Neuronal stem cell (in vitro differentiated cells): ENCODE data around the gene GALT.
"Not testable (repeated sequence)": the region's sequence is repeated elsewhere in the genome, so short reads cannot be mapped to it uniquely, and the experiment has no call there.

ENCODE experiments used
- DNase-seq: peaks from one replicate; pipeline ENCODE4 v3.0.0-alpha.2; 2013; ENCODE audit warnings: low spot score
- H2AFZ ChIP-seq: one replicate; pipeline ENCODE4 v1.6.1; 2013; ENCODE audit warnings: mild to moderate bottlenecking, low read length, inconsistent platforms
- H2AK5ac ChIP-seq: 2 replicates; pipeline ENCODE4 v1.6.1; 2013; ENCODE audit warnings: low read depth, mild to moderate bottlenecking, inconsistent platforms, low read length, moderate library complexity, mixed read lengths
- H2BK120ac ChIP-seq: 2 replicates; pipeline ENCODE4 v1.6.1; 2013; ENCODE audit warnings: low read depth, mild to moderate bottlenecking, inconsistent platforms, low read length, moderate library complexity, mixed read lengths
- H2BK12ac ChIP-seq: one replicate; pipeline ENCODE4 v1.6.1; 2013; ENCODE audit warnings: low read length, inconsistent platforms
- H2BK15ac ChIP-seq: 2 replicates; pipeline ENCODE4 v1.6.1; 2013; ENCODE audit warnings: mild to moderate bottlenecking, low read length, inconsistent platforms, mixed read lengths
- H2BK5ac ChIP-seq: one replicate; pipeline ENCODE4 v1.6.1; 2013; ENCODE audit warnings: inconsistent platforms, mild to moderate bottlenecking, low read length, moderate library complexity
- H3K14ac ChIP-seq: one replicate; pipeline ENCODE4 v1.6.1; 2013; ENCODE audit warnings: low read length, inconsistent platforms
- H3K18ac ChIP-seq: 2 replicates; pipeline ENCODE4 v1.6.1; 2013; ENCODE audit warnings: low read length, inconsistent platforms
- H3K23ac ChIP-seq: 2 replicates; pipeline ENCODE4 v1.6.1; 2013; ENCODE audit warnings: low read depth, mild to moderate bottlenecking, mixed read lengths, low read length, inconsistent platforms; ENCODE audit not compliant: poor library complexity
- H3K27ac ChIP-seq: replicated peaks from 3 replicates; pipeline ENCODE4 v1.5.1; 2013; ENCODE audit warnings: low read length, inconsistent platforms
- H3K27me3 ChIP-seq, 3 experiments: 2 replicates each; pipeline ENCODE4 v1.6.1; 2013; ENCODE audit warnings: low read length in 3 of 3, mild to moderate bottlenecking in 2 of 3, inconsistent platforms in 1 of 3, low read depth in 1 of 3, mixed read lengths in 1 of 3, moderate library complexity in 1 of 3; ENCODE audit not compliant: control insufficient read depth in 3 of 3, insufficient read depth in 3 of 3
- H3K36me3 ChIP-seq, 2 donors: replicated peaks in 1 of 2; 2 replicates each; pipeline ENCODE4 v1.6.1; 2013; ENCODE audit warnings: low read length in 2 of 2; ENCODE audit not compliant: control insufficient read depth in 2 of 2, insufficient read depth in 2 of 2
- H3K4ac ChIP-seq: 2 replicates; pipeline ENCODE4 v1.6.1; 2013; ENCODE audit warnings: inconsistent platforms, mild to moderate bottlenecking, low read length, moderate library complexity
- H3K4me1 ChIP-seq, 2 donors: 1 replicate in 1 of 2; 2 replicates in 1 of 2; pipeline ENCODE4 v1.6.1; 2013; ENCODE audit warnings: low read length in 2 of 2, low read depth in 1 of 2; ENCODE audit not compliant: control insufficient read depth in 2 of 2, insufficient read depth in 1 of 2
- H3K4me2 ChIP-seq: one replicate; pipeline ENCODE4 v1.6.1; 2013; ENCODE audit warnings: mild to moderate bottlenecking, low read length, inconsistent platforms; ENCODE audit not compliant: insufficient read depth, poor library complexity, severe bottlenecking
- H3K4me3 ChIP-seq, 2 donors: 2 replicates each; pipeline ENCODE4 v1.5.1; 2013; ENCODE audit warnings: low read length in 2 of 2, mild to moderate bottlenecking in 2 of 2, inconsistent platforms in 1 of 2, moderate library complexity in 1 of 2
- H3K79me1 ChIP-seq: one replicate; pipeline ENCODE4 v1.6.1; 2013; ENCODE audit warnings: low read depth, mild to moderate bottlenecking, inconsistent platforms, low read length, moderate library complexity
- H3K9ac ChIP-seq: one replicate; pipeline ENCODE4 v1.6.1; 2013; ENCODE audit warnings: mild to moderate bottlenecking, low read depth, low read length, inconsistent platforms; ENCODE audit not compliant: poor library complexity
- H3K9me3 ChIP-seq, 2 donors: replicated peaks in 1 of 2; 2 replicates each; pipeline versions ENCODE3 to v1.6.1; 2013; ENCODE audit warnings: low read length in 2 of 2, mild to moderate bottlenecking in 2 of 2, inconsistent platforms in 1 of 2, low read depth in 1 of 2, mixed read lengths in 1 of 2, moderate library complexity in 1 of 2; ENCODE audit not compliant: control insufficient read depth in 2 of 2, insufficient read depth in 1 of 2
- H4K8ac ChIP-seq: one replicate; pipeline ENCODE4 v1.6.1; 2013; ENCODE audit warnings: low read depth, mild to moderate bottlenecking, inconsistent platforms, low read length, moderate library complexity
- H4K91ac ChIP-seq: one replicate; pipeline ENCODE4 v1.6.1; 2013; ENCODE audit warnings: low read length, low read depth, mild to moderate bottlenecking, inconsistent platforms; ENCODE audit not compliant: poor library complexity
- WGBS, 2 donors: extraction: QIAGEN DNeasy Blood & Tissue Kit; methylation state at CpG; one replicate each; pipeline ENCODE4 v1.1.7; 2013; ENCODE audit warnings: missing lambda C conversion rate in 2 of 2, mixed read lengths in 1 of 2; ENCODE audit not compliant: insufficient read length in 2 of 2, insufficient replicate concordance in 1 of 2; ENCODE audit errors: extremely low coverage in 2 of 2; 5-methylcytosine and 5-hydroxymethylcytosine counted together

Gene GALT

GRCh38 chr9:34637356-34638137 is 8.9 kb upstream of the GALT start, which contains the start of gene SIGMAR1:
Gene SIGMAR1, minus strand, starts transcription at chr9:34637787. Its CDS starts 90 bp downstream, at chr9:34637697.
- Histone ChIP-seq H3K79me1 (peaks cover 11% of the 10 kb centered on the region), H2AFZ (peak within 1 kb of the TSS; percentile 100), H4K8ac (no peak within 1 kb of the TSS), H3K27ac (no peak within 1 kb of the TSS), H2BK120ac (peak within 1 kb of the TSS; percentile 48), H3K4me1 (peaks cover 8 to 22% of the 10 kb centered on the region in 2 donors), H4K91ac (peak within 1 kb of the TSS; percentile 94), H3K4me2 (peak within 1 kb of the TSS; percentile 96), H2AK5ac (peak within 1 kb of the TSS; percentile 98), H3K9ac (peak within 1 kb of the TSS; percentile 99), H2BK12ac (no peak within 1 kb of the TSS), H3K14ac (peak within 1 kb of the TSS; percentile 100), H3K4me3 (peak within 1 kb of the TSS; percentile 90 to 92), H3K9me3 (no peaks in the 10 kb centered on the region), H3K36me3 (peaks cover 7 to 15% of the 10 kb centered on the region in 2 donors), H3K18ac (peak within 1 kb of the TSS; percentile 95), H3K4ac (peak within 1 kb of the TSS; percentile 100), H2BK5ac (peak within 1 kb of the TSS; percentile 62), H3K27me3 (no peaks in the 10 kb centered on the region), H3K23ac (peak within 1 kb of the TSS; percentile 97), H2BK15ac (peak within 1 kb of the TSS; percentile 92)
- peak; percentile 94 for DNase-seq
- no CpG with 5 or more reads among the region's 74 CpGs for WGBS, 2 donors

DNA sequence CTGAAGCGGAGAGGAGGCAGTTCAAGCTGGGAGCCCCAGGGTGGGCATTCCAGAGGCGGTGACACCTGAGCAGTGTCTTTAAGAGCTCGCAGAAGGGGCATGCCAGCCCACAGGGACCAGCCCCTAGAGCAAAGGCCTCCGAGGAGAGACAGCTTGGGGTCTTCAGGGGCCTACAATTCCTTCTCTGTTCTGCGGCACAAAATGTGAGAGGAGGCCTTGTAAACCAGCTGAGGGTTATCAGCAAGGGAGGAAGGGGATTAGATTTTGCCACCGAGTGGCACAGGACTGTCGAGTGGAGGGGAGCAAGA is 8.4 kb upstream of the GALT start:
- no peaks in the 10 kb centered on the region for H3K27me3 ChIP-seq
- no CpG with 5 or more reads among the region's 7 CpGs for WGBS, 2 donors
- H3K4me3 ChIP-seq = peak overlapping the region; percentile 67 to 90
- H3K4me2 ChIP-seq = peak overlapping the region; percentile 23
- H3K9ac ChIP-seq = no peak overlapping the region
- H3K23ac ChIP-seq = peak overlapping the region; percentile 97
- H3K36me3 ChIP-seq = peaks cover 7 to 15% of the 10 kb centered on the region in 2 donors
- no peak overlapping the region for H2AK5ac ChIP-seq
- no peak overlapping the region for H3K14ac ChIP-seq
- H3K4ac ChIP-seq = no peak overlapping the region
- no peak overlapping the region for H2BK12ac ChIP-seq
- H2BK5ac ChIP-seq = peak overlapping the region; percentile 62
- H2BK15ac ChIP-seq = no peak overlapping the region
- peak overlapping the region; percentile 76 for H4K91ac ChIP-seq
- H3K9me3 ChIP-seq = no peaks in the 10 kb centered on the region
- no peak overlapping the region for H3K18ac ChIP-seq
- H2AFZ ChIP-seq = peak overlapping the region; percentile 100
- H2BK120ac ChIP-seq = no peak overlapping the region
- no peak overlapping the region for H3K27ac ChIP-seq
- no peak overlapping the region for H4K8ac ChIP-seq
- DNase-seq = no peak
- peaks cover 8 to 20% of the 10 kb centered on the region in 2 donors for H3K4me1 ChIP-seq
- H3K79me1 ChIP-seq = peaks cover 11% of the 10 kb centered on the region

DNA sequence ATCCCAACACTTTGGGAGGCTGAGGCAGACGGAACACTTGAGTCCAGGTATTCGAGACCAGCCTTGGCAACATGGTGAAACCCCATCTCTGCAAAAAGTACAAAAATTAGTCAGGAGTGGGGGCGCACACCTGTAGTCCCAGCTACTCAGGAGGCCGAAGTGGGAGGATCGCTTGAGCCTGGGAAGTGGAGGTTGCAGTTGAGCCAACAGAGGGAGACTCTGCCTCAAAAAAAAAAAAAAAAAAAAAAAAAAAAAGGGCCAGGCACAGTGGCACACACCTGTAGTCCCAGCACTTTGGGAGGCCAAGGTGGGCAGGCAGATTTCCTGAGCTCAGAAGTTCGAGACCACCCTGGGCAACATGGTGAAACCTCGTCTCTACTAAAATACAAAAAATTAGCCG is 7.2 kb upstream of the GALT start:
- WGBS, 2 donors = no CpG with 5 or more reads among the region's 8 CpGs
- H2BK12ac ChIP-seq, H2AFZ ChIP-seq, H2BK5ac ChIP-seq, DNase-seq, H3K9ac ChIP-seq, H4K91ac ChIP-seq, H2BK15ac ChIP-seq, H3K4ac ChIP-seq, H3K4me2 ChIP-seq, H3K4me3 ChIP-seq, H4K8ac ChIP-seq, H2AK5ac ChIP-seq, H3K18ac ChIP-seq, H3K23ac ChIP-seq, H3K27me3 ChIP-seq, H3K9me3 ChIP-seq, H3K27ac ChIP-seq, H2BK120ac ChIP-seq, H3K14ac ChIP-seq: not testable (repeated sequence)
- peaks cover 8 to 15% of the 10 kb centered on the region in 2 donors for H3K4me1 ChIP-seq
- peaks cover 7 to 15% of the 10 kb centered on the region in 2 donors for H3K36me3 ChIP-seq
- peaks cover 11% of the 10 kb centered on the region for H3K79me1 ChIP-seq

DNA sequence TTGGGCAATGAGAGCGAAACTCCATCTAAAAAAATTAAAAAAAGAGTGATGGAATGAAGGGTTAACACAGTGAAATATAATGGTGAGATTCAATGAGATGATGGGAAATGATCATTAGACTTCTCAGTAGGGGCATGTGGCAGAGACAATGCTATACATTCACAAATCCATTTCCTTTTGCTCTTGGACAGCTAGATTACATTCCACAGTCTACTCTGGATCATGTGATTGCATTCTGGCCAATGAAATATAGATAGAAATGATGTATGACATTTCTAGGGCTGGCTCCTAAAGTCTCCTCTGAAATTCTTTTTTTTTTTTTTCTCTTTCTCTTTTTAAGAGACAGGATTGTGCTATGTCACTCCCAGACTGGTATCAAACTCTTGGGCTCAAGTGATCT is 3.8 kb upstream of the GALT start:
- no peak overlapping the region for H3K9ac ChIP-seq
- no peak overlapping the region for H3K23ac ChIP-seq

More for the DNA sequence above, 3.8 kb upstream of the GALT start:
- H3K79me1 ChIP-seq = no peaks in the 10 kb centered on the region
- WGBS, 2 donors = no CpG with 5 or more reads among the region's 1 CpG
- H3K9me3 ChIP-seq = peaks cover 0 to 2% of the 10 kb centered on the region in 2 donors
- H2BK120ac ChIP-seq = no peak overlapping the region
- DNase-seq = no peak
- no peak overlapping the region for H2BK5ac ChIP-seq
- no peak overlapping the region for H3K4me2 ChIP-seq
- H3K4me1 ChIP-seq = peaks cover 12 to 17% of the 10 kb centered on the region in 2 donors
- no peak overlapping the region for H2AFZ ChIP-seq
- H3K18ac ChIP-seq = no peak overlapping the region
- H3K14ac ChIP-seq = no peak overlapping the region
- H2BK12ac ChIP-seq = no peak overlapping the region
- H4K91ac ChIP-seq = no peak overlapping the region
- no peak overlapping the region for H2BK15ac ChIP-seq
- no peak overlapping the region for H3K4me3 ChIP-seq
- H3K4ac ChIP-seq = no peak overlapping the region
- no peak overlapping the region for H4K8ac ChIP-seq
- no peaks in the 10 kb centered on the region for H3K36me3 ChIP-seq
- H3K27me3 ChIP-seq = no peaks in the 10 kb centered on the region
- H3K27ac ChIP-seq = no peak overlapping the region
- no peak overlapping the region for H2AK5ac ChIP-seq
